Stimulated activated CD4-positive, alpha-beta T cell treated with anti-CD3 and anti-CD28 coated beads, Interleukin-2, amount 100 ng/mL, for 48 hours (primary cell): ENCODE data around the gene EXOSC9.

Source experiments
- DNase-seq, 2 donors: peaks; one replicate each; pipeline ENCODE4 v3.0.0-alpha.2; 2020

EXOSC9 gene

DNA sequence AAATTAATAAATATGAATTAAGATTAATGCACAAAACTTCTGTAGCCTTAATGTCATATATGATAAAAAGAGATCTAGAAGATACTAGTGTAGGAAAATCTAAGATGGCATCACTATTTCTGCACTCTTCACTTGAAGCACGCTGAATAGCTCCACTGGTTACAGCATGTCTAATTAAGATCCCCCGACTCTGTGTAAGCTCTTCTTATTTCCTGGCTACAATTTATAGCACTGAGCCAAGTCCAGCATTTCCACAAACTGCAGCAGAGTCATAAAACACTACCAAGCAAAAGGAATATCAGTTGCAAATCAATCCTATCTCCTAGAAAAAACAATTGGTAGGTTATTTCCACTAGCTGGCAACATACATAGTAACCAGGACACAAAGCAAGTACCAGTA, 23.8 kb downstream of the EXOSC9 start:
- DNase-seq = no peak

DNA sequence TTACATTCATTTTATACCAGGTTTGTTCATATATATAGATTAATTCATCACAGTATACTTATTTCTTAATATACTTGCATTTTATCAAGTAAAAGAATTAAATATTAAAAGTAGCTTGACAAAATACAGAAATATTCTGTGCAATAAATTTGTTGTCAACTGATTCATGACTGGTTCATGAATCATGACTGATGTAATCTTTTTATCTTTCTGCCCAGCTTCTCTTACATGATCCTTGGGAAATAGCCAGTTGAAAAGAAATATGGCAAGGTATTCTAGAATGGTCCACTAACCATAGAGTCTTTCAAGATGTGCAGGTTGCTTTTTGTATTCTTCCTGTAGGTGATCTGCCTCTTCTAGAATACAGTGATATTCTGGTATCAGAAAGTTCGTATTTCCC, 26.7 kb downstream of the EXOSC9 start:
- DNase-seq = no peak

DNA sequence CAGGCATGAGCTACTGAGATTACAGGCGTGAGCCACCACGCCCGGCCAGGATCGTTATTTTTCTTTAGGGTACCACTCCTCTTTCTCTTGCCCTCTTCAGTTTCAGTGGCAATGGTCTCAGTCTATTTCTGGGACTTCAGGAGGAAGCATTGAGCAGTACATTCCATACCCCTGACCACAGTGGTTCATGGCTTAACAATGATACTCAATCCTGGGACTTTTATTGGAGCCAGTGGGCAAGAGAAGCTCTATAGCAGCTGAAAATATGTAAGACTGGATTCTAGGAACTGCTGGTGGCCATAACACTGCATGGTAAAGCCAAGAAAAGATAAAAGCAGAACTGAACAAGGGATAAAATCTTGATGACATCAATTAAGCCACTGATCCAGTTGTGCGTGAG, 28.4 kb downstream of the EXOSC9 start:
- DNase-seq = no peak

DNA sequence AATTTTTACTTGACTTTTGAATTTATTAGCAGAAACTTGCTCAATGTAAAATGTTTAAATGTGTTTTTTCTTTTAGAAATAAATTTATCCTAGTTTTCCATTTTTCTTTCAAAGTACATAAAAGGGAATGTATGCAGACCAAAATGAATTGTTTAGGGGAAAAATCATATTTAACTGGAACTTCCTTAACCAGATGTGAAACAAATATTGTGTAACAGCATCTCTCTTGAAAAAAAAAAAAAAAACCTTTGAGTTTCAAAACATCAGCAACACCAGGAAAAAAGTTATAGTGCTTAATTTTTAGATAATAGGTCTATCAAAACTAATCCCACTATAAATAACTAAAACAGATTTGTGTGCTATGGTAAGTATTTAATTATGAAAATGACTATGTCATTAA, 37.0 kb downstream of the EXOSC9 start:
- DNase-seq = no peak

DNA sequence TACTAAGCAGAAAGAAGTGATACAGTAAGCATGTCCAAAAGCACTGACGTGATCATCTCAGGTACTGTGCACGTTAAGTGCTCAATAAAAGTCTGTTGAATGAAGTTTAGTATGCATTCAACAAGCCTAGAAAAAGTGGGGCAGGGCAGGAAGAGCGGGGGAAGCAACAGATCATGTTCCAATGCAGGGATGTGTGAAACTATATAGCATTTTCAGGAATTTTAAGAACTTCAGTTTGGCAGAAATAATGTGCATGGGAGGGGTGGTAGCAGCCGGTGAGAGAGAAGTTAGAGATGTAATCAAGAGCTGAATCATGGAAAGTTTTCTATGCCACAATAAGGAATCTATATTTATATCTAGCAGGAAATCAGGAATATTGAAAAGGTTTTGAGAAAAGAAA, 41.7 kb downstream of the EXOSC9 start:
- no peak for DNase-seq

DNA sequence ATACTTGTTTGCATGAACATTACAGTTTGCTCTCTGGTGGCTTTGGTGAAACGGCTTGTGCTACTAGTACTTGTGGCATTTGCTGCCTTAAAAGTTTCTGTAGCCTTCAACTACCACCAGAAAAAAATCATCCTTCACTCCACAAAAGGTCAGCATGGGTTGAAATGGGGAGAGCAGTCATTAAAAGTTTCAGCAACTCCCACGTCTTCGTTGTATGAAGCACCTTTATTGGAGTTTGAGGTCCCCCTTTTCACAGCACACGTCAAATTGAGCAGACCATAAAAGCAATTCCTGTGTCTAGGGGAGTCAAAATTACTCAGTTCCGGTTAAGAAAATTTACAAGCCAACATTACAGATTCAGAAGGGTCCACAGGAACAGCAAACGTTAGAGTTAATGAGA, 45.5 kb downstream of the EXOSC9 start:
- DNase-seq = no peak

DNA sequence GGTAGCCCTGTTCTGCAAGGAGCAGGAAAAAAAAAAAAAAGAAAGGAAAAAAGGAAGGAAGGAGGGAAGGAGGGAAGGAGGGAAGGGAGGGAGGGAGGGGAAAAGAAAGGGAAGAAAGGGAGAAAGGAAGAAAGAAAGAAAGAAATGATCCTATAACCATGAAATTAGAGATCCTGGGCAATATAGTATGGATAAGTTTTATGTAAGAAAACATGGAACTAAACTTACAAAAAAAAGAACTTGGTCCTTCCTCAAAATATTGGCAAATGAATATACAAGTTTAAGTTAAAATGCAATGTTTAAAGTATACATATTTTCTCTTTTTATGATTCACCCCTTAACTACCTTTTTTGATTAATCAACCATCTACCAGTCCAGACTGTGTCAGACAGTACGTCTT, 50.2 kb downstream of the EXOSC9 start:
- no peak for DNase-seq

DNA sequence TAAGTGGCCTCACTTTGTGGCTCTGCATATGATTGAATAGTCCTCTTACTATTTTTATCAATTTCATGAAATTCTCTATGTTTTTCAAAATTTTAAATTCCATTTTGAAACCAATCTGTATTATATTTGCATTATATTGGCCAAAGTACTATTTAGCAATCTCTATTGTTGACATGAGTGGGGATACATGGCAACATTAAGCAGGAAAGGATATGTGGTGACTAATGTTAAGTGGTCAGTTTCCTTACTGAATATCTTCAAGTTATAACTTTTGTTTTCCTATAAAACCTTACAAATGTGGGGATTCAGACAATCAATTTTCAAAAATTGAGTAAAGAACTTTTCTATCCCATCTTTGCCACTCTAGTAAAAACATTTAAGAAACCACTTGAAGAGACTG, 59.0 kb downstream of the EXOSC9 start:
- no peak for DNase-seq

DNA sequence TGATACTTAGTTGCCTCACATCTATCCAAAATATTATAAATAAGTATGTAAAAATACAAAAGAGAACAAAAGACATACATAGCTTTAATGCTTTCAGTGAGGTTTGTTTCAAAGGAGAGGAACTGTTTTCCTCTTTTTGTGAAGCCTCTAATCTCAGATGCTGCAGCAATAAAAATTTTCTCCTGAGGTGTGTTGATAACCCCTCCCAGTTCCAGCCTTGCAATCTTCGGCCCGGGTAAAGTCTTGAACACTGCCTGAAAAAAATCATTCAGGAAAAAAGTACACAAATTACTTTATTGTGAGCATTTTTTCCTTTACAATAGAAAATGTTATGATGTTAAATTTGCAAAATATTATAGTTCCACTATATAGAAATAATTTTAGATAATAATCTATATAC, 60.3 kb downstream of the EXOSC9 start:
- DNase-seq = no peak

DNA sequence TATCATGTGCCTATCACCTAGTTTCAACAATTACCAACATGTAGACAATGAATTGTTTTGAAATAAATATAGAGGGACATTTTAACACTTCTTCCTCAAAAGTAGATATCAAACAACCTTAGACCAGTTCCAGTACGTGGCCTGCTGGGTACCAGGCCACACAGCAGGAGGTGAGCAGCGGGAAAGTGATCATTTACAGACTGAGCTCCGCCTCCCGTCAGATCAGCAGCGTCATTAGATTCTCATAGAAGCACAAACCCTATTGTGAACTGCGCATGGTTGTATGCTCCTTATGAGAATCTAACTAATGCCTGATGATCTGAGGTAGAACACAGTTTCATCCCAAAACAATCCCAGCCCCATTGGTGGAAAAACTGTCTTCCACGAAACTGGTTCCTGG, 62.7 kb downstream of the EXOSC9 start:
- no peak for DNase-seq
